Measurements from ENCODE around the gene WDPCP. TPM values are rescaled to one million over a fixed set of nuclear protein-coding genes. Genes with fewer than 3 reads are reported as not detected.
"Not testable (repeated sequence)": the region's sequence is repeated elsewhere in the genome, so short reads cannot be mapped to it uniquely, and the experiment has no call there.

The WDPCP gene
- polyA plus RNA-seq, 10 donors = 6.6 to 11.9 (median 8.3) TPM

GRCh38 chr2:63121055-63121834 lies 467.0 kb downstream of the WDPCP start:
- no peak for DNase-seq

GRCh38 chr2:63118821-63119220 lies 469.5 kb downstream of the WDPCP start:
- DNase-seq = no peak

- no peak for DNase-seq
Observed at GRCh38 chr2:63104482-63104881, 483.8 kb downstream of the WDPCP start.

GRCh38 chr2:63101954-63102353 lies 486.3 kb downstream of the WDPCP start:
- DNase-seq = no peak

- no peak for DNase-seq
Observed at GRCh38 chr2:63099032-63099431, 489.2 kb downstream of the WDPCP start.

GRCh38 chr2:63096491-63096890 lies 491.8 kb downstream of the WDPCP start:
- no peak for DNase-seq

- DNase-seq = peak in 1 of 3 donors; percentile 0
Observed at GRCh38 chr2:63093502-63093901, 494.8 kb downstream of the WDPCP start.

- DNase-seq = peak in 1 of 3 donors; percentile 2
Observed at GRCh38 chr2:63092857-63093256, 495.4 kb downstream of the WDPCP start.

- DNase-seq = no peak
Observed at GRCh38 chr2:63092401-63092800, 495.9 kb downstream of the WDPCP start.

GRCh38 chr2:63086687-63087086 lies 501.6 kb downstream of the WDPCP start:
- DNase-seq = no peak

GRCh38 chr2:63081404-63081803 lies 506.9 kb downstream of the WDPCP start:
- DNase-seq = no peak

GRCh38 chr2:63078852-63079606 lies 509.2 kb downstream of the WDPCP start:
- DNase-seq = no peak

- not testable (repeated sequence) for DNase-seq
Observed at GRCh38 chr2:63074399-63074798, 513.9 kb downstream of the WDPCP start.

GRCh38 chr2:63073994-63074393 lies 514.3 kb downstream of the WDPCP start:
- DNase-seq = no peak

GRCh38 chr2:63071664-63072063 lies 516.6 kb downstream of the WDPCP start:
- DNase-seq = no peak

Other genes starting within 250 kb of the WDPCP start
- gene MDH1, start 486 bp upstream of the WDPCP start, polyA plus RNA-seq (ENCODE audit: insufficient read length in 10 of 10) = 100 to 1,000 TPM; 301 to 424 (median 365) TPM